22Rv1 (cell line): ENCODE data around the gene TRIB2.

Source experiments
- H3K27ac ChIP-seq: fragments of 450-650 bp; 2 replicates; pipeline ENCODE4 v1.5.1; 2017
- ZFX ChIP-seq: fragments of 450-650 bp; IDR thresholded peaks from 2 replicates; pipeline ENCODE4 v1.6.1; 2017; ENCODE audit warnings: antibody characterized with exemption, borderline replicate concordance
- TF ChIP-seq, protein P1 (sequence below): fragments of 450-650 bp; IDR thresholded peaks from 2 replicates; pipeline ENCODE4 v1.5.1; 2017; ENCODE audit warnings: mild to moderate bottlenecking

Gene TRIB2

DNA sequence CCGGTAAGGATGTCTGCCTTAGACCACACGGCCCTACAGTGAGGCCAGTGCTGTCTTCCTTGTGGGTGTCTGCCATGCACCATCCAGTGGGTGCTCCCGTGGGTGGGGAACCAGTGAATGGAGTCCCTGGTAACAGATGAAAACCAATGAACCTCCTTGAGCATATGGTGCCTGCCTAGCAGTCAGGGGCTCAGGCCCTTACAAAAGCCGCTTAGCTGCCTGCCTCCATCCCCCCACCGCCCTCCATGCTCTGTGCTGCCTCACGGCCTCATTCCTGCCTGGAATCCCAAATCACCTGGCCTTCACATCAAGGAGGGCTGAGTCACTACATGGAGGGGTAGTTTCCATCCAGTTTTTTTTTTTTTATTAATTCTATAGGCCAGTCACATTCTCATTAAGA is 30.8 kb upstream of the TRIB2 start:
- H3K27ac ChIP-seq = no peak overlapping the region

DNA sequence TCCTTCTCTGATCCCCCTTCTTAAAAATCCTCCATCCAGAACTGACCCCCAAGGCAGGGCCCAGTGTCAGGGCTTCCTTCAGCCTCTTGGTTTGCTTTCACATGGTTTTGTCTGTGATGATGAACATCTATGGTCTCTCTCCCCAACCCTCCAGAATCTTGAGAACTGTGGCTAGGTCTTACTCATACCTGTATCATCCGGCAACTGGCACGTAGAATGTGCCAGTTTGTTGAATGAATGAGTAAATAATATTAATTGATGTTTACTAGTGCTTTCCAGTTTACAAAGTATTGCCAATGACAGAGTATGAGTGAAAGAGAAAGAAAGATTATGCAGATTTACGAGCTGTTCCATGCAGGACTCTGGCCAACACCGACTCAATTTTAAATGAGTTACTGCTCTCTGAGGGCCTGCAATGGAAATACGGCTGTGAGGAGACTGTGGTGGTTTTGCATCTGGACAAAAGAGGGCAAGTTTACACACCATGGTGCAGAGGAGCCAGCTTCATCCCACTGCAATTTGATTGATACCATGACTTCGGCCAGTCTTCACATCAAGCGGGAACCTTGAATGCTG is 29.9 kb upstream of the TRIB2 start:
- H3K27ac ChIP-seq = no peak overlapping the region
- no peak for TF ChIP-seq ZFX
- TF ChIP-seq, protein P1, sequence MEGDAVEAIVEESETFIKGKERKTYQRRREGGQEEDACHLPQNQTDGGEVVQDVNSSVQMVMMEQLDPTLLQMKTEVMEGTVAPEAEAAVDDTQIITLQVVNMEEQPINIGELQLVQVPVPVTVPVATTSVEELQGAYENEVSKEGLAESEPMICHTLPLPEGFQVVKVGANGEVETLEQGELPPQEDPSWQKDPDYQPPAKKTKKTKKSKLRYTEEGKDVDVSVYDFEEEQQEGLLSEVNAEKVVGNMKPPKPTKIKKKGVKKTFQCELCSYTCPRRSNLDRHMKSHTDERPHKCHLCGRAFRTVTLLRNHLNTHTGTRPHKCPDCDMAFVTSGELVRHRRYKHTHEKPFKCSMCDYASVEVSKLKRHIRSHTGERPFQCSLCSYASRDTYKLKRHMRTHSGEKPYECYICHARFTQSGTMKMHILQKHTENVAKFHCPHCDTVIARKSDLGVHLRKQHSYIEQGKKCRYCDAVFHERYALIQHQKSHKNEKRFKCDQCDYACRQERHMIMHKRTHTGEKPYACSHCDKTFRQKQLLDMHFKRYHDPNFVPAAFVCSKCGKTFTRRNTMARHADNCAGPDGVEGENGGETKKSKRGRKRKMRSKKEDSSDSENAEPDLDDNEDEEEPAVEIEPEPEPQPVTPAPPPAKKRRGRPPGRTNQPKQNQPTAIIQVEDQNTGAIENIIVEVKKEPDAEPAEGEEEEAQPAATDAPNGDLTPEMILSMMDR = no peak

More for the DNA sequence above, 30.8 kb upstream of the TRIB2 start:
- TF ChIP-seq ZFX = no peak
- TF ChIP-seq, protein P1 = no peak

DNA sequence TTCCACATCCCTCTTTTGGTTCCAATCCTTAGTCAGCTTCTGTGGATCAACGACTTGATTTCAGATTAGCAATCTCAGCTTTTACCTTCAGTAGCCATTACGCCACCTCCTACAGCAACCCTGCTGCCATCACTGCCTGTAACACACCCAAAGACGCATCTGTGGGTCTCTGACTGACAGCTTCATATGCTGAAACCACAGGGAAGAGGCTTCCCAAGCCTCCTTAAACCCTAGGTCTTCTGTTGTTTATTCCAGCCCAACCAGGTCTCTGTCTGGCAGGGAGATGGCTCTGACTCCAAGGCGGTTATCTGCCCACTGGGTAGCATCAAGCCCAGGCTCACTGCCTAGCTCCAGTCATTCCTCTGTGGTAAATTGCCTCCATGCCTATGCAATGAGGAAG is 28.6 kb upstream of the TRIB2 start:
- TF ChIP-seq, protein P1 = no peak
- no peak for TF ChIP-seq ZFX
- no peak overlapping the region for H3K27ac ChIP-seq

DNA sequence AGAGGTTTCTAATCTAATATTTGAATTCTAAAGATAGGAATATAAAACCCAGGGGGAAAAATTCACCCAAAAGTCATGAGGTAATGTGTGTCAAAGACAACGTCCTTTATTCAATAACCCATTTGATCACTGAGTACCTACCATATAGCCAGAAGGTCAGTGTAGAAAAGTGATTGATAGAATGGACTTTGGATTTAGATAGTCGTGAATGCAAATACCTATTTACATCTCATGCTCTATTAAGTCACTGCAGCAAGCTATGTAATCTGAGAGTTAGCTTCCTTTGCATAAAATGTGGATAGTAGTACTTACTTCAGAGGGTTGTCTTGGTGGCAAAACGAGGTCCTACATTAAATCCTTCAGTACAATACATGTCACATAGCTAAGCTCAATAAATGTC is 27.8 kb upstream of the TRIB2 start:
- H3K27ac ChIP-seq = no peak overlapping the region
- TF ChIP-seq ZFX = no peak
- TF ChIP-seq, protein P1 = no peak

- TF ChIP-seq ZFX = no peak
- TF ChIP-seq, protein P1 = no peak
- H3K27ac ChIP-seq = no peak overlapping the region
Measured at GRCh38 chr2:12693509-12693908, 23.2 kb upstream of the TRIB2 start.

- TF ChIP-seq, protein P1 = no peak
- no peak for TF ChIP-seq ZFX
- no peak overlapping the region for H3K27ac ChIP-seq
Measured at GRCh38 chr2:12694990-12695774, 21.6 kb upstream of the TRIB2 start.

DNA sequence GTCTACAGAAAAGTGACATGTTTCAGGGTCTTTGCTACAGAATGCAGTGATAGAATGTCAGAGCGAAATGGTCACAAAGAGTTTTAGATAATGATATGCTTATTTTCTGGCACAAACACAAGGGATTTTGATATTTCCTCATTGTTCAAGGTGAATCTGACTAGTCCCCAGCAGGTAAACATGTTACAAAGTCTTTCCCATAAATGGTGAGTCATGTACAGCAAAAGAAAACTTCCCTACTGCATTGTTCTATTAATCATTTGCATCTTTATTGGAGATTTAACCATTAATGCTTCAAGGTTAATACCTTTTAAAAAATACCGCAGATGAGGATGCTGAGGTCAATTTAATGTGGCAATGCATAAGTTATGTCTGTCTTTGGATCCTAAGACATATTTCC is 19.1 kb upstream of the TRIB2 start:
- H3K27ac ChIP-seq = no peak overlapping the region

More for the DNA sequence above, 19.1 kb upstream of the TRIB2 start:
- no peak for TF ChIP-seq ZFX
- TF ChIP-seq, protein P1 = no peak
